Panc1 (cell line): Measurements from ENCODE around the gene MAP2K5. TPM values are rescaled to one million over a fixed set of nuclear protein-coding genes. Genes with fewer than 3 reads are reported as not detected.

Experiments used
- ATAC-seq: fragments of 200-7000 bp; cut with Tn5 transposase; 2 replicates; pipeline ENCODE4 v1.9.1; 2020; ENCODE audit warnings: mild to moderate bottlenecking, moderate library complexity
- BruUV-seq: library from RNA; stranded (reverse); fragments of 400-500 nt; replicated peaks from 2 replicates; lab custom pipeline; 2021; lab: Mats Ljungman, UMichigan
- CTCF ChIA-PET: fragments of 300-600 bp; sonication (Branson Sonifier 250); formaldehyde crosslinking; loops from one replicate; lab custom pipeline; 2022; ENCODE audit warnings: antibody characterized with exemption; lab: Charles Lee
- POLR2A ChIA-PET: fragments of 300-600 bp; sonication (Branson Sonifier 250); formaldehyde crosslinking; loops from one replicate; lab custom pipeline; 2022; ENCODE audit warnings: antibody characterized with exemption; lab: Charles Lee
- DNase-seq: peaks from one replicate; pipeline ENCODE4 v3.0.0-alpha.2; 2010; ENCODE audit warnings: low read depth, low spot score
- H3K27ac ChIP-seq: 2 replicates; pipeline ENCODE4 v1.5.1; 2011; ENCODE audit warnings: mild to moderate bottlenecking, low read length, inconsistent platforms
- H3K27me3 ChIP-seq: fragments of 200-500 bp; sonication (Bioruptor generic); 2 replicates; pipeline ENCODE4 v1.6.0; 2014; ENCODE audit warnings: low read length, inconsistent platforms; ENCODE audit not compliant: control insufficient read depth, insufficient read depth
- H3K36me3 ChIP-seq: fragments of 200-500 bp; sonication (Bioruptor generic); 2 replicates; pipeline ENCODE4 v1.5.1; 2014; ENCODE audit warnings: inconsistent platforms, mild to moderate bottlenecking, low read length, moderate library complexity; ENCODE audit not compliant: control insufficient read depth, insufficient read depth
- H3K4me1 ChIP-seq: 2 replicates; pipeline ENCODE4 v1.5.1; 2011; ENCODE audit warnings: inconsistent platforms, mild to moderate bottlenecking, low read length, moderate library complexity; ENCODE audit not compliant: control insufficient read depth, insufficient read depth
- H3K4me3 ChIP-seq, 2 experiments: 2 replicates each; pipeline ENCODE4 v1.5.1; 2011 to 2012; ENCODE audit warnings: low read depth in 2 of 2, low read length in 2 of 2, mild to moderate bottlenecking in 2 of 2, inconsistent platforms in 1 of 2, moderate library complexity in 1 of 2
- H3K9me3 ChIP-seq: fragments of 200-500 bp; sonication (Bioruptor generic); 2 replicates; pipeline ENCODE4 v1.5.1; 2014; ENCODE audit warnings: low read depth, mild to moderate bottlenecking, inconsistent platforms, low read length, moderate library complexity; ENCODE audit not compliant: control insufficient read depth, insufficient read depth
- POLR2AphosphoS5 ChIP-seq: IDR thresholded peaks from 2 replicates; pipeline ENCODE4 v1.6.1; 2012; ENCODE audit warnings: mild to moderate bottlenecking, low read depth, low read length, moderate library complexity
- REST ChIP-seq, 2 experiments: IDR thresholded peaks; 2 replicates each; pipeline ENCODE4 v1.6.1; 2011 to 2012; ENCODE audit warnings: low read depth in 2 of 2, control low read depth in 1 of 2, low read length in 1 of 2, mild to moderate bottlenecking in 1 of 2, moderate library complexity in 1 of 2; ENCODE audit not compliant: insufficient read depth in 1 of 2
- SIN3A ChIP-seq: IDR thresholded peaks from 2 replicates; pipeline ENCODE4 v1.6.1; 2012; ENCODE audit warnings: low read depth, mild to moderate bottlenecking, low read length, moderate library complexity, borderline replicate concordance; ENCODE audit not compliant: insufficient read depth
- TCF7L2 ChIP-seq: IDR thresholded peaks from 2 replicates; pipeline ENCODE4 v1.6.1; 2011; ENCODE audit warnings: mild to moderate bottlenecking, low read depth, low read length, inconsistent platforms
- in situ Hi-C: cut with HindIII; loops from 2 replicates; pipeline ENCODE4 v1.10.0; 2016; ENCODE audit warnings: low sequenced_read_pairs, low pct_unique_long_range_greater_than_20kb
- intact Hi-C: fragments of 100-400 bp; cut with micrococcal nuclease; formaldehyde crosslinking; loops from one replicate; pipeline ENCODE4 v1.10.0; 2022; ENCODE audit not compliant: unreplicated experiment
- total RNA-seq: library from RNA; stranded (reverse); gene quantifications from one replicate; pipeline ENCODE4 v1.2.1, GENCODE V29; 2021; ENCODE audit not compliant: unreplicated experiment
- TF ChIP-seq, protein P1 (sequence below): fragments of 450-650 bp; IDR thresholded peaks from 2 replicates; pipeline ENCODE4 v1.5.1; 2017; ENCODE audit warnings: mild to moderate bottlenecking

Gene MAP2K5
- total RNA-seq, 1 experiment from 2014 or later: 18.3 TPM

GRCh38 chr15:67549736-67550135 is 7.2 kb downstream of the MAP2K5 start:
- intact Hi-C loops: no loop called here
- no peak for DNase-seq
- in situ Hi-C loops: no loop called here
- H3K27me3 ChIP-seq: no peaks in the 10 kb centered on the region
- no TSS peak for BruUV-seq
- no peak for TF ChIP-seq SIN3A
- TF ChIP-seq TCF7L2: no peak
- no peak for TF ChIP-seq REST (IDR thresholded peaks at IDR 0.05; ENCODE audit: insufficient read depth in 1 of 2, low read depth in 2 of 2, low read length in 1 of 2)
- no peak for TF ChIP-seq POLR2AphosphoS5
- TF ChIP-seq, protein P1, sequence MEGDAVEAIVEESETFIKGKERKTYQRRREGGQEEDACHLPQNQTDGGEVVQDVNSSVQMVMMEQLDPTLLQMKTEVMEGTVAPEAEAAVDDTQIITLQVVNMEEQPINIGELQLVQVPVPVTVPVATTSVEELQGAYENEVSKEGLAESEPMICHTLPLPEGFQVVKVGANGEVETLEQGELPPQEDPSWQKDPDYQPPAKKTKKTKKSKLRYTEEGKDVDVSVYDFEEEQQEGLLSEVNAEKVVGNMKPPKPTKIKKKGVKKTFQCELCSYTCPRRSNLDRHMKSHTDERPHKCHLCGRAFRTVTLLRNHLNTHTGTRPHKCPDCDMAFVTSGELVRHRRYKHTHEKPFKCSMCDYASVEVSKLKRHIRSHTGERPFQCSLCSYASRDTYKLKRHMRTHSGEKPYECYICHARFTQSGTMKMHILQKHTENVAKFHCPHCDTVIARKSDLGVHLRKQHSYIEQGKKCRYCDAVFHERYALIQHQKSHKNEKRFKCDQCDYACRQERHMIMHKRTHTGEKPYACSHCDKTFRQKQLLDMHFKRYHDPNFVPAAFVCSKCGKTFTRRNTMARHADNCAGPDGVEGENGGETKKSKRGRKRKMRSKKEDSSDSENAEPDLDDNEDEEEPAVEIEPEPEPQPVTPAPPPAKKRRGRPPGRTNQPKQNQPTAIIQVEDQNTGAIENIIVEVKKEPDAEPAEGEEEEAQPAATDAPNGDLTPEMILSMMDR: no peak
- ChIA-PET POLR2A (no interaction called here), CTCF (no interaction called here)
- ATAC-seq: no peak
- no peaks in the 10 kb centered on the region for H3K36me3 ChIP-seq
- no peaks in the 10 kb centered on the region for H3K9me3 ChIP-seq
- H3K27ac ChIP-seq: no peak overlapping the region
- no peak overlapping the region for H3K4me3 ChIP-seq
- H3K4me1 ChIP-seq: peaks cover 17% of the 10 kb centered on the region

GRCh38 chr15:67550522-67550921 is 8.0 kb downstream of the MAP2K5 start:
- Histone ChIP-seq H3K36me3 (no peaks in the 10 kb centered on the region), H3K27me3 (no peaks in the 10 kb centered on the region), H3K27ac (no peak overlapping the region), H3K4me1 (peaks cover 17% of the 10 kb centered on the region), H3K9me3 (no peaks in the 10 kb centered on the region), H3K4me3 (no peak overlapping the region)
- DNase-seq: no peak
- ChIA-PET CTCF (no interaction called here), POLR2A (no interaction called here)
- intact Hi-C loops (no loop called here), in situ Hi-C loops (no loop called here)
- TF ChIP-seq, protein P1: no peak
- TF ChIP-seq REST (IDR thresholded peaks at IDR 0.05; ENCODE audit: insufficient read depth in 1 of 2, low read depth in 2 of 2, low read length in 1 of 2): no peak
- no peak for TF ChIP-seq TCF7L2
- no peak for TF ChIP-seq POLR2AphosphoS5
- no peak for TF ChIP-seq SIN3A
- no peak for ATAC-seq
- BruUV-seq: no TSS peak
